GM23338 (cell line): ENCODE measurements around the gene MACIR. TPM values are rescaled to one million over a fixed set of nuclear protein-coding genes. Genes with fewer than 3 reads are reported as not detected.

ENCODE experiments used
- ATAC-seq: fragments of 200-7000 bp; cut with Tn5 transposase; 3 replicates; pipeline ENCODE4 v1.9.1; 2020
- DNase-seq: peaks from one replicate; pipeline ENCODE4 v3.0.0-alpha.2; 2015; ENCODE audit warnings: low spot score
- H2AFZ ChIP-seq: fragments of 200-600 bp; sonication (generic); 2 replicates; pipeline ENCODE4 v1.8.0; 2016; ENCODE audit warnings: antibody characterized with exemption, mild to moderate bottlenecking, moderate library complexity
- H3F3A ChIP-seq: fragments of 200-600 bp; sonication (generic); replicated peaks from 2 replicates; pipeline ENCODE4 v1.8.0; 2017; ENCODE audit warnings: antibody characterized with exemption, mixed run types, low read depth
- H3K27ac ChIP-seq: fragments of 200-600 bp; sonication (generic); 2 replicates; pipeline ENCODE4 v1.6.1; 2016; ENCODE audit warnings: low read depth
- H3K27me3 ChIP-seq: fragments of 200-600 bp; sonication (generic); 2 replicates; pipeline ENCODE4 v1.8.0; 2016; ENCODE audit warnings: mild to moderate bottlenecking, mixed run types, moderate library complexity; ENCODE audit not compliant: insufficient read depth
- H3K36me3 ChIP-seq: fragments of 200-600 bp; sonication (generic); 2 replicates; pipeline ENCODE4 v1.8.0; 2016; ENCODE audit warnings: mild to moderate bottlenecking; ENCODE audit not compliant: insufficient read depth
- H3K4me1 ChIP-seq: fragments of 200-600 bp; sonication (generic); 2 replicates; pipeline ENCODE4 v1.8.0; 2016; ENCODE audit warnings: mild to moderate bottlenecking, moderate library complexity; ENCODE audit not compliant: insufficient read depth
- H3K4me2 ChIP-seq: fragments of 200-600 bp; sonication (generic); 2 replicates; pipeline ENCODE4 v1.7.1; 2017; ENCODE audit warnings: mixed run types
- H3K4me3 ChIP-seq: fragments of 200-600 bp; sonication (generic); 2 replicates; pipeline ENCODE4 v1.6.1; 2016; ENCODE audit warnings: mixed run types
- H3K79me2 ChIP-seq: fragments of 200-600 bp; sonication (generic); replicated peaks from 2 replicates; pipeline ENCODE4 v1.8.0; 2017; ENCODE audit warnings: mild to moderate bottlenecking; ENCODE audit not compliant: insufficient read depth
- H3K9me2 ChIP-seq: fragments of 200-600 bp; sonication (generic); 2 replicates; pipeline ENCODE4 v1.8.0; 2017; ENCODE audit not compliant: insufficient read depth
- H4K20me1 ChIP-seq: fragments of 200-600 bp; sonication (generic); replicated peaks from 2 replicates; pipeline ENCODE4 v1.8.0; 2017; ENCODE audit warnings: mild to moderate bottlenecking; ENCODE audit not compliant: insufficient read depth
- H3K27ac Mint-ChIP-seq: 2 replicates; pipeline ENCODE4 v1.8.0; 2020; ENCODE audit warnings: inconsistent platforms, mild to moderate bottlenecking, moderate library complexity, mixed read lengths
- H3K27me3 Mint-ChIP-seq: 3 replicates; pipeline ENCODE4 v1.8.0; 2022; ENCODE audit warnings: low read depth, mild to moderate bottlenecking, moderate library complexity, mixed read lengths, inconsistent platforms; ENCODE audit not compliant: insufficient read depth, poor library complexity
- H3K36me3 Mint-ChIP-seq: 3 replicates; pipeline ENCODE4 v1.8.0; 2021; ENCODE audit warnings: low read depth, mild to moderate bottlenecking, inconsistent platforms, moderate library complexity, mixed read lengths
- H3K4me1 Mint-ChIP-seq: 3 replicates; pipeline ENCODE4 v1.8.0; 2020; ENCODE audit warnings: mild to moderate bottlenecking, inconsistent platforms, mixed read lengths
- H3K4me3 Mint-ChIP-seq: 3 replicates; pipeline ENCODE4 v1.8.0; 2021; ENCODE audit warnings: moderate library complexity, mild to moderate bottlenecking, inconsistent platforms, mixed read lengths
- H3K9me3 Mint-ChIP-seq: 3 replicates; pipeline ENCODE4 v1.8.0; 2020; ENCODE audit warnings: moderate library complexity, mild to moderate bottlenecking, inconsistent platforms, mixed read lengths
- CREB1 ChIP-seq: fragments of 250-450 bp; sonication (Bioruptor Pico); IDR thresholded peaks from 2 replicates; pipeline ENCODE4 v1.5.0; 2020; ENCODE audit warnings: low read depth, mild to moderate bottlenecking, moderate library complexity
- EZH2 ChIP-seq: fragments of 200-600 bp; sonication (generic); IDR thresholded peaks from one replicate; pipeline ENCODE4 v1.8.0; 2017; ENCODE audit warnings: antibody characterized with exemption, mild to moderate bottlenecking, low read depth; ENCODE audit not compliant: unreplicated experiment
- JUNB ChIP-seq: IDR thresholded peaks from one replicate; pipeline ENCODE4 v1.6.1; 2016; ENCODE audit warnings: antibody characterized with exemption; ENCODE audit not compliant: unreplicated experiment
- NANOG ChIP-seq: IDR thresholded peaks from 2 replicates; pipeline ENCODE4 v1.6.1; 2016; ENCODE audit warnings: antibody characterized with exemption, borderline replicate concordance
- POLR2AphosphoS5 ChIP-seq: IDR thresholded peaks from 2 replicates; pipeline ENCODE4 v1.6.1; 2016; ENCODE audit warnings: antibody characterized with exemption, low read depth
- polyA plus RNA-seq: library from polyadenylated mRNA; unstranded; fragments of >200 nt; fragmentation: Nextera tagmentation; extraction: Ambion mirVana; gene quantifications from 2 replicates; pipeline ENCODE4 v1.2.1, GENCODE V29; 2016
- total RNA-seq: library from RNA; depleted of rRNA; stranded (reverse); fragments of >200 nt; shearing (Covaris generic); gene quantifications from 2 replicates; pipeline ENCODE4 v1.2.3, GENCODE V29; 2014
- TF ChIP-seq, protein P1 (sequence below): IDR thresholded peaks from 2 replicates; pipeline ENCODE4 v1.6.1; 2016; ENCODE audit warnings: antibody characterized with exemption
- TF ChIP-seq, protein P2 (sequence below): IDR thresholded peaks from one replicate; pipeline ENCODE4 v1.6.1; 2018; ENCODE audit warnings: antibody characterized with exemption; ENCODE audit not compliant: unreplicated experiment
- TF ChIP-seq, protein P3 (sequence below), 2 experiments: fragments of 200-600 bp in 1 of 2; sonication (generic) in 1 of 2; conservative IDR thresholded peaks; 2 replicates each; pipeline versions ENCODE4 v1.5.1 to v1.6.1; 2016 to 2017; ENCODE audit warnings: antibody characterized with exemption in 2 of 2, low read depth in 2 of 2, mild to moderate bottlenecking in 2 of 2, moderate library complexity in 1 of 2

MACIR gene
- total and polyA plus RNA-seq, 2 experiments from 2014 or later: 11.7 to 27.6 TPM

DNA sequence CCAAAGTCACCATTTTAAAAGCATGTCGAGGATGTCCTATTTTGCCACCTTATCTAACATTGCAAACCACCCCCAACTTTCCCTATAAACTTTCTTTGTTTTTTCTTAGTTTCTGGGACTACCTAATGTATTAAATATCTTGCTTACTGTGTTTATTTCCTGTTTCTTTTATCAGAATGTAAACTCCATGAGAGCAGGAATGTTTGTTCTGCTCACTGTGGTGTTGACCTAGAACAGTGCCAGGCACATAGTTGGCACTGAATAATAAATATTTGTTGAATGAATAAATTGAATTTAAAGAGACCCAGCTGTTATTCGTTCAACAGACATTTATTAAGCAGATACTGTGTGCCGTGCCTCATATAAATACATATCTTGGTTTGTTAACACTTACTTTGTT, 35.2 kb downstream of the MACIR start:
- H3K4me2 ChIP-seq: no peak overlapping the region
- no peak overlapping the region for H3K4me3 ChIP-seq
- Mint-ChIP-seq H3K9me3 (no peaks in the 10 kb centered on the region), H3K36me3 (no peaks in the 10 kb centered on the region), H3K27me3 (peaks cover 2% of the 10 kb centered on the region), H3K4me3 (no peak overlapping the region), H3K4me1 (peaks cover 4% of the 10 kb centered on the region; the same call in 2 of the 3 replicates), H3K27ac (no peak overlapping the region)
- no peaks in the 10 kb centered on the region for H3K27me3 ChIP-seq
- no peaks in the 10 kb centered on the region for H3F3A ChIP-seq
- no peak overlapping the region for H3K27ac ChIP-seq
- H3K36me3 ChIP-seq: no peaks in the 10 kb centered on the region
- H4K20me1 ChIP-seq: no peaks in the 10 kb centered on the region
- no peak overlapping the region for H2AFZ ChIP-seq
- H3K9me2 ChIP-seq: no peaks in the 10 kb centered on the region
- no peaks in the 10 kb centered on the region for H3K79me2 ChIP-seq
- ATAC-seq (no peak), DNase-seq (no peak)
- peaks cover 12% of the 10 kb centered on the region for H3K4me1 ChIP-seq
- TF ChIP-seq, protein P1, sequence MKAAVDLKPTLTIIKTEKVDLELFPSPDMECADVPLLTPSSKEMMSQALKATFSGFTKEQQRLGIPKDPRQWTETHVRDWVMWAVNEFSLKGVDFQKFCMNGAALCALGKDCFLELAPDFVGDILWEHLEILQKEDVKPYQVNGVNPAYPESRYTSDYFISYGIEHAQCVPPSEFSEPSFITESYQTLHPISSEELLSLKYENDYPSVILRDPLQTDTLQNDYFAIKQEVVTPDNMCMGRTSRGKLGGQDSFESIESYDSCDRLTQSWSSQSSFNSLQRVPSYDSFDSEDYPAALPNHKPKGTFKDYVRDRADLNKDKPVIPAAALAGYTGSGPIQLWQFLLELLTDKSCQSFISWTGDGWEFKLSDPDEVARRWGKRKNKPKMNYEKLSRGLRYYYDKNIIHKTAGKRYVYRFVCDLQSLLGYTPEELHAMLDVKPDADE: no peak
- TF ChIP-seq, protein P2, sequence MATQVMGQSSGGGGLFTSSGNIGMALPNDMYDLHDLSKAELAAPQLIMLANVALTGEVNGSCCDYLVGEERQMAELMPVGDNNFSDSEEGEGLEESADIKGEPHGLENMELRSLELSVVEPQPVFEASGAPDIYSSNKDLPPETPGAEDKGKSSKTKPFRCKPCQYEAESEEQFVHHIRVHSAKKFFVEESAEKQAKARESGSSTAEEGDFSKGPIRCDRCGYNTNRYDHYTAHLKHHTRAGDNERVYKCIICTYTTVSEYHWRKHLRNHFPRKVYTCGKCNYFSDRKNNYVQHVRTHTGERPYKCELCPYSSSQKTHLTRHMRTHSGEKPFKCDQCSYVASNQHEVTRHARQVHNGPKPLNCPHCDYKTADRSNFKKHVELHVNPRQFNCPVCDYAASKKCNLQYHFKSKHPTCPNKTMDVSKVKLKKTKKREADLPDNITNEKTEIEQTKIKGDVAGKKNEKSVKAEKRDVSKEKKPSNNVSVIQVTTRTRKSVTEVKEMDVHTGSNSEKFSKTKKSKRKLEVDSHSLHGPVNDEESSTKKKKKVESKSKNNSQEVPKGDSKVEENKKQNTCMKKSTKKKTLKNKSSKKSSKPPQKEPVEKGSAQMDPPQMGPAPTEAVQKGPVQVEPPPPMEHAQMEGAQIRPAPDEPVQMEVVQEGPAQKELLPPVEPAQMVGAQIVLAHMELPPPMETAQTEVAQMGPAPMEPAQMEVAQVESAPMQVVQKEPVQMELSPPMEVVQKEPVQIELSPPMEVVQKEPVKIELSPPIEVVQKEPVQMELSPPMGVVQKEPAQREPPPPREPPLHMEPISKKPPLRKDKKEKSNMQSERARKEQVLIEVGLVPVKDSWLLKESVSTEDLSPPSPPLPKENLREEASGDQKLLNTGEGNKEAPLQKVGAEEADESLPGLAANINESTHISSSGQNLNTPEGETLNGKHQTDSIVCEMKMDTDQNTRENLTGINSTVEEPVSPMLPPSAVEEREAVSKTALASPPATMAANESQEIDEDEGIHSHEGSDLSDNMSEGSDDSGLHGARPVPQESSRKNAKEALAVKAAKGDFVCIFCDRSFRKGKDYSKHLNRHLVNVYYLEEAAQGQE: no peak
- TF ChIP-seq JUNB: no peak

DNA sequence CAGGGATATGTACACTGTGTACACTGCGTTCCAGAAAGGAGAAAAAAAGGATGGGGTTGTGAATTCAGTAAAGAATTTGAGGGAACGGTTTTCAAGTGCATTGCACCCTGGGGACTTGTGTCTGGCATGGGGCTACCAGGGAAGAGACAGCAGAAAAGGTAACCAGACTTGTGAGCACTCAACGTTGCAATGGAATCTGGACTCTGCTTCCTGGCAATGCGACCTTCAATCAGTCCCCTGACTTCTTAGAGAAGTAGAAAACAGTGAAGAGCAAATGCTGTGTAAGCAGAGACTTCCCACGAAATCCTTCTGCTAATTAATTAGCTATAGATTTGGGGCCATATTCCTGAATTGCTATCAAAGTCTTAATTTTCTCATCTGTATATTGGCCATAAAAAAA, 36.3 kb downstream of the MACIR start:
- H3K4me3 Mint-ChIP-seq: no peak overlapping the region

DNA sequence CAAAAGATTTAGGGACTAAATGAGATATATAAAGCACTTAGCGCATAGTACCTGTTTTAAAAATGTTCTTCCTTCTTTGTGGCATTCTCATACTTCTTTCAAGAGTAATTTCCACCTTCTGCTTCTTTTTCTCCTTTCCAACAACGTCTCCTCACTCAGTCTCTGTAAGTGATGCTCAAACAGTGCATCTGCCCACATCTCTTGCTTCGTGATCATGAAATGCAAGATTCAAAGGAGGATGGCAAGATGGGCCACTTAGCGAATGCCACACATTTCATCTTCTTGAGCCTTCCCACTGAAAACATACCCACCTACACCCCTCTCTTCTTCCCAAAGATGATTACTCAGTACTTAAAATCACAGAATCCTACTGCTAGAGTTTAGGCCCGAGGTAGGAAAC, 36.9 kb downstream of the MACIR start:
- H3K79me2 ChIP-seq: no peaks in the 10 kb centered on the region
- H3K9me2 ChIP-seq: 0 out of 2 replicates have a peak, but pooled peaks cover under 1% of the 10 kb centered on the region
- H3K36me3 ChIP-seq: no peaks in the 10 kb centered on the region
- no peaks in the 10 kb centered on the region for H4K20me1 ChIP-seq
- H3K27me3 ChIP-seq: no peaks in the 10 kb centered on the region
- Mint-ChIP-seq H3K27ac (no peak overlapping the region), H3K9me3 (no peaks in the 10 kb centered on the region), H3K27me3 (peaks cover 2% of the 10 kb centered on the region), H3K4me1 (peaks cover 9% of the 10 kb centered on the region; the same call in 2 of the 3 replicates), H3K4me3 (no peak overlapping the region), H3K36me3 (no peaks in the 10 kb centered on the region)
- no peaks in the 10 kb centered on the region for H3F3A ChIP-seq
- no peak overlapping the region for H3K4me3 ChIP-seq
- peaks cover 18% of the 10 kb centered on the region for H3K4me1 ChIP-seq
- no peak overlapping the region for H2AFZ ChIP-seq
- H3K27ac ChIP-seq: no peak overlapping the region
- DNase-seq: no peak
- ATAC-seq: no peak
- no peak overlapping the region for H3K4me2 ChIP-seq
- TF ChIP-seq NANOG: no peak
- TF ChIP-seq, protein P1: no peak
- TF ChIP-seq, protein P3, sequence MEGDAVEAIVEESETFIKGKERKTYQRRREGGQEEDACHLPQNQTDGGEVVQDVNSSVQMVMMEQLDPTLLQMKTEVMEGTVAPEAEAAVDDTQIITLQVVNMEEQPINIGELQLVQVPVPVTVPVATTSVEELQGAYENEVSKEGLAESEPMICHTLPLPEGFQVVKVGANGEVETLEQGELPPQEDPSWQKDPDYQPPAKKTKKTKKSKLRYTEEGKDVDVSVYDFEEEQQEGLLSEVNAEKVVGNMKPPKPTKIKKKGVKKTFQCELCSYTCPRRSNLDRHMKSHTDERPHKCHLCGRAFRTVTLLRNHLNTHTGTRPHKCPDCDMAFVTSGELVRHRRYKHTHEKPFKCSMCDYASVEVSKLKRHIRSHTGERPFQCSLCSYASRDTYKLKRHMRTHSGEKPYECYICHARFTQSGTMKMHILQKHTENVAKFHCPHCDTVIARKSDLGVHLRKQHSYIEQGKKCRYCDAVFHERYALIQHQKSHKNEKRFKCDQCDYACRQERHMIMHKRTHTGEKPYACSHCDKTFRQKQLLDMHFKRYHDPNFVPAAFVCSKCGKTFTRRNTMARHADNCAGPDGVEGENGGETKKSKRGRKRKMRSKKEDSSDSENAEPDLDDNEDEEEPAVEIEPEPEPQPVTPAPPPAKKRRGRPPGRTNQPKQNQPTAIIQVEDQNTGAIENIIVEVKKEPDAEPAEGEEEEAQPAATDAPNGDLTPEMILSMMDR (conservative IDR thresholded peaks at IDR 0.05; ENCODE audit: low read depth in 2 of 2): no peak
- TF ChIP-seq POLR2AphosphoS5: no peak
- TF ChIP-seq EZH2: no peak
- TF ChIP-seq CREB1 (CRISPR knock-in tag): no peak

More for the DNA sequence above, 36.3 kb downstream of the MACIR start:
- Histone ChIP-seq H3K79me2 (no peaks in the 10 kb centered on the region), H3K4me3 (no peak overlapping the region), H3K36me3 (no peaks in the 10 kb centered on the region), H3F3A (no peaks in the 10 kb centered on the region), H3K27ac (no peak overlapping the region), H2AFZ (no peak overlapping the region), H3K4me1 (peaks cover 18% of the 10 kb centered on the region), H4K20me1 (no peaks in the 10 kb centered on the region), H3K9me2 (no peaks in the 10 kb centered on the region), H3K4me2 (no peak overlapping the region), H3K27me3 (no peaks in the 10 kb centered on the region)
- no peak overlapping the region for H3K27ac Mint-ChIP-seq
- no peak for ATAC-seq
- H3K9me3 Mint-ChIP-seq: no peaks in the 10 kb centered on the region
- no peaks in the 10 kb centered on the region for H3K36me3 Mint-ChIP-seq
- no peak for TF ChIP-seq EZH2
- peaks cover 2% of the 10 kb centered on the region for H3K27me3 Mint-ChIP-seq
- no peak for DNase-seq
- H3K4me1 Mint-ChIP-seq: peaks cover 9% of the 10 kb centered on the region; the same call in 2 of the 3 replicates
